Cardiac fibroblast (primary cell): ENCODE data around the gene DAZAP1.

Experiments
- DNase-seq, 2 donors: peaks; one replicate each; pipeline versions ENCODE4 v3.0.0 to v3.0.0-alpha.2; 2010; ENCODE audit warnings: low read depth in 2 of 2
- H3K4me3 ChIP-seq, 2 donors: replicated peaks in 1 of 2; 1 replicate in 1 of 2; 2 replicates in 1 of 2; pipeline ENCODE4 v1.5.1; 2011; ENCODE audit warnings: low read depth in 2 of 2, low read length in 2 of 2, mild to moderate bottlenecking in 2 of 2, moderate library complexity in 1 of 2
- TF ChIP-seq, protein P1 (sequence below): IDR thresholded peaks from one replicate; pipeline ENCODE4 v1.5.1; 2011; ENCODE audit warnings: low read depth, mild to moderate bottlenecking, low read length, inconsistent platforms

DAZAP1 gene

GRCh38 chr19:1457031-1457739 lies 49.8 kb downstream of the DAZAP1 start:
- DNase-seq, result no peak
- H3K4me3 ChIP-seq, result no peak overlapping the region
- TF ChIP-seq, protein P1, sequence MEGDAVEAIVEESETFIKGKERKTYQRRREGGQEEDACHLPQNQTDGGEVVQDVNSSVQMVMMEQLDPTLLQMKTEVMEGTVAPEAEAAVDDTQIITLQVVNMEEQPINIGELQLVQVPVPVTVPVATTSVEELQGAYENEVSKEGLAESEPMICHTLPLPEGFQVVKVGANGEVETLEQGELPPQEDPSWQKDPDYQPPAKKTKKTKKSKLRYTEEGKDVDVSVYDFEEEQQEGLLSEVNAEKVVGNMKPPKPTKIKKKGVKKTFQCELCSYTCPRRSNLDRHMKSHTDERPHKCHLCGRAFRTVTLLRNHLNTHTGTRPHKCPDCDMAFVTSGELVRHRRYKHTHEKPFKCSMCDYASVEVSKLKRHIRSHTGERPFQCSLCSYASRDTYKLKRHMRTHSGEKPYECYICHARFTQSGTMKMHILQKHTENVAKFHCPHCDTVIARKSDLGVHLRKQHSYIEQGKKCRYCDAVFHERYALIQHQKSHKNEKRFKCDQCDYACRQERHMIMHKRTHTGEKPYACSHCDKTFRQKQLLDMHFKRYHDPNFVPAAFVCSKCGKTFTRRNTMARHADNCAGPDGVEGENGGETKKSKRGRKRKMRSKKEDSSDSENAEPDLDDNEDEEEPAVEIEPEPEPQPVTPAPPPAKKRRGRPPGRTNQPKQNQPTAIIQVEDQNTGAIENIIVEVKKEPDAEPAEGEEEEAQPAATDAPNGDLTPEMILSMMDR, result no peak

DNA sequence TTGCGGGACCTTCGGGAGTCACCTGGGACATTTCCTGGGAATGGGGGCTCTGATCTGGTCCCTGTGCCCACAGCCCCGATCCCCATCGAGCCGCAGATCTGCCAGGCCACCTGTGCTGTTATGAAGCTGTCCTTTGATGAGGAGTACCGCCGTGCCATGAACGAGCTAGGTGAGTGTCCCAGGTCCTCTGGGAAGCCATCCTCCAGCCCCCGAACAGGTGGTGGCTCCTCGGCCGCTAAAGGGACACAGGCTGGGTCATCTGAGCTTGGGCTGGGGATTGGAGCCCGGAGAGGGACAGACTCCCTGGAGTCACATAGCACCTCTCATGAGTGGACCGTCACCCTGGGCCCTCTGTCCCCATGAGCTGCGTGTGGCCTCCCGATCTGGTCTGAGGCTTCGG lies 50.5 kb downstream of the DAZAP1 start:
- TF ChIP-seq, protein P1, result no peak
- no peak overlapping the region for H3K4me3 ChIP-seq
- DNase-seq, result no peak

DNA sequence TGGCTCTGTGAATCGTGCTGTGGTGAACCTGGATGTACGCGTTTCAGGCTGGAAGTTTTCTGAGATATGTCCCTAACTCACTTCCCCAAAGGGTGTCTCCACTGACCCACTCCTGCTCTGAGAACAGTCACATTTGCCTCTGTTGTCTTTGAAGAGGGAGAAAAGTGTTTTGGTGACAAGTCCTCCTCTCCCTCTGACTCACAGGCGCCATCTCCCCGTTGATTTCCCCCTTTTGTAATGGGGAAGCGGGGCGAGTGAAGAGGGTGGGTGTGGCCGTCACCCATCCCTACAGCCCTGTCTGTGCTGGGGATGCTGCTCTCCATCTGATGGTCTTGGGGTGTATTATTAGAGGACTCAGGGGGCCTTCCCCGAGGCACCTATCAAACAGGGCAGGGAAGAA lies 52.1 kb downstream of the DAZAP1 start:
- TF ChIP-seq, protein P1, result no peak
- H3K4me3 ChIP-seq, result no peak overlapping the region

DNA sequence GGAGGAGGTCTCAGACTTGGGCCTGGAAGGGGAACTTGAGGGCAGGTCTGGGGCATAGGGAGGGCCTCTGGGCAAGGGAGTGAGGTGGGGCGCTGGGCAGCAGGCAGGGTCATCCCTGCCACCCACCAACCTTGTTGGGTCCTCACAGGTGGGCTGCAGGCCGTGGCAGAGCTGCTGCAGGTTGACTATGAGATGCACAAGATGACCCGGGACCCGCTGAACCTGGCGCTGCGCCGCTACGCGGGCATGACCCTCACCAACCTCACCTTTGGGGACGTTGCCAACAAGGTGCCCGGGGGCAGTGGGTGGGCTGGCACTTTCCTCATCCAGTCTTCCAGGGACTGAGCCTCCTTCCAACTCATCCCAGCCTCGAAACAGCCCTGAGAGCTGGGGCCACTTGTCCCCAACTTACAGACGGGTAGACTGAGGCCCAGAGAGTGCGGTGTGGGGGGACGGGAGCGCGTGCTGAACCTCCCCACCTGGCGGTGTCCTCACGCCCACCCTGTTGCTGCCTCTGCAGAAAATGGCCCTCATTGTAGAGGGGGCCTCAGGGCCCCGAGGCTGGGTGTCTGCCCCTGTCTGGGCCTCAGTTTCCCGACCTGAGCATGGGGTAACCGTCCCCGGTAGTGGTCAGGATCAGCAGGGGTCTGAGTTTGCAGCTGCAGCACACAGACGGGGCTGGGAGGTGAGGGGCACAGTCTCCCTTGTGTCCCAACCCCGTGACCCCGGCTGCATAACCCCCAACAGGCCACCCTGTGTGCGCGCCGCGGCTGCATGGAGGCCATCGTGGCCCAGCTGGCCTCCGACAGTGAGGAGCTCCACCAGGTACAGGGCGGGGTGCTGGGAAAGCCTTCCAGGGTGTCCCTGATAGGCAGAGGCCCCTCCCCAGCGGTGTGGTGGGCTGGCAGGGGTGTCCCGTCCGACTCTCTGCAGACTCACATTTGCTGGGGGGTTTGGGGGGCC lies 52.9 kb downstream of the DAZAP1 start:
- TF ChIP-seq, protein P1, result no peak
- DNase-seq, result no peak
- H3K4me3 ChIP-seq, result no peak overlapping the region

More for the DNA sequence above, 52.1 kb downstream of the DAZAP1 start:
- no peak for DNase-seq

GRCh38 chr19:1461862-1462261 lies 54.5 kb downstream of the DAZAP1 start:
- H3K4me3 ChIP-seq, result no peak overlapping the region
- TF ChIP-seq, protein P1, result no peak
- no peak for DNase-seq

- TF ChIP-seq, protein P1, result peak; percentile 49
- H3K4me3 ChIP-seq, result no peak overlapping the region
- DNase-seq, result peak; percentile 51 to 59
Measured at GRCh38 chr19:1465191-1466016, 58.0 kb downstream of the DAZAP1 start.
